NK-92 treated with Interleukin-12 subunit alpha and Interleukin-12 subunit beta, amount 100 ng/mL, for 24 hours (cell line): Measurements from ENCODE around the gene FDXR.
A peak's percentile ranks its signal among the peaks of the same experiment; 100 is the strongest.

ENCODE experiments used
- DNase-seq: peaks from one replicate; lab custom pipeline; 2025; lab: John Stamatoyannopoulos, UW

FDXR gene

DNA sequence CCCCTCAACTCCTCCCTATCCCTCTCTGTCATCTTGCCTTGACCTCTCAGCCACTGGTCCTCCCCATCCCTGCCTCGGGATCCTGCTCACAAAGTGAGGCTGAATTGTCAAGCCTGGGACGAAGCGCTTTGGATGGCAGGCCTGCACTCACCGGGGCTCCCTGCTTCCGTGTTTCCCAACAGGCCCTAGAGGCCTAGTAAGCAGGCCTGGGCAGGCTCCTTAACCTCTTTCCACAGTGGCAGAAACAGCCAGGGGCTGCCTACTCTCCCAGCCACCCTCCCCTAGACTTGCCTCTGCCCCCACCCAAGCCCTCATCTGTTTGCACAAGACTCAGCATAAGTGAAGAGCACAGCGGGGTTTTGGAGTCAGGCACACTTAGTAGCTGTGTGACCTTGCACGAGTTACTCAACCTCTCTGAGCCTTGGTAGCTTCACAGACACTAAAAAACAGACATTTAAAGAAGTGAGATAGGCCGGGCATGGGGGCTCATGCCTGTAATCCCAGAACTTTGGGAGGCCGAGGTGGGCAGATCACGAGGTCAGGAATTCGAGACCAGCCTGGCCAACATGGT, 25.7 kb upstream of the FDXR start:
- DNase-seq, result no peak

DNA sequence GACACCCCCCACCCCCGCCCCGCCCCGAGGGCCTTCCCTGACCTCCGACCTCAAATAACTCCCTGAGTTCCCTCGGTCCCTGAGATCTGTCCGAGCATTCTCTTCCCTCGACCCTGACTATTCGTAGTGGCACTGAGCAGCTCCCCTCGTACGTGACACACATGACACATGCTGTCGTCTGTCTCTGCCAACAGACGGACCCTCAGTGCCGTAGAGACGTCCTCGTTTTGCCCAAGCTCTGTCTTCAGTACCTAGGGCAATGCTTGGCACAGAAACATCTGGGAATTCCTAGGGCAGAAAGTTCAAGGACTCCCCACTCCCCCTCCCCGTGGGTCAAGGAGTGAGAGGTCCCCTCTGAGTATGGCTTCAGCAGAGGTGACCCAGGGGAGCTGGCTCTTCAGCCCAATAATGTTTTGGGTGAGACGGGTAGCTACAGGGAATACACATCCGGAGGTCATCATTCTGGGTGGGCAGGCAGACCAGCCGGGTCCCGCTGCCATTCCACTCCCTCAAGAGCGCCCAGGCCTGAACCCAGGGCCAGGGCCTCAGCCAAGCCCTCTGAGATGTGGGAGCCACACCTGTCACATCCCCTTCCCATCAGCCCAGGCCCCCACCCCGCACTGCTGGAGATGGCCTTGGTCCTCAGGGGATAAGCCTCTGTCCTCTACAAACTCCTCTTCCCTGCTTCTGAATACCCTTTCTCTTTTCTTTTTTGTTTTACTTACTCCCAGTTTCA, 21.3 kb upstream of the FDXR start:
- DNase-seq, result no peak

DNA sequence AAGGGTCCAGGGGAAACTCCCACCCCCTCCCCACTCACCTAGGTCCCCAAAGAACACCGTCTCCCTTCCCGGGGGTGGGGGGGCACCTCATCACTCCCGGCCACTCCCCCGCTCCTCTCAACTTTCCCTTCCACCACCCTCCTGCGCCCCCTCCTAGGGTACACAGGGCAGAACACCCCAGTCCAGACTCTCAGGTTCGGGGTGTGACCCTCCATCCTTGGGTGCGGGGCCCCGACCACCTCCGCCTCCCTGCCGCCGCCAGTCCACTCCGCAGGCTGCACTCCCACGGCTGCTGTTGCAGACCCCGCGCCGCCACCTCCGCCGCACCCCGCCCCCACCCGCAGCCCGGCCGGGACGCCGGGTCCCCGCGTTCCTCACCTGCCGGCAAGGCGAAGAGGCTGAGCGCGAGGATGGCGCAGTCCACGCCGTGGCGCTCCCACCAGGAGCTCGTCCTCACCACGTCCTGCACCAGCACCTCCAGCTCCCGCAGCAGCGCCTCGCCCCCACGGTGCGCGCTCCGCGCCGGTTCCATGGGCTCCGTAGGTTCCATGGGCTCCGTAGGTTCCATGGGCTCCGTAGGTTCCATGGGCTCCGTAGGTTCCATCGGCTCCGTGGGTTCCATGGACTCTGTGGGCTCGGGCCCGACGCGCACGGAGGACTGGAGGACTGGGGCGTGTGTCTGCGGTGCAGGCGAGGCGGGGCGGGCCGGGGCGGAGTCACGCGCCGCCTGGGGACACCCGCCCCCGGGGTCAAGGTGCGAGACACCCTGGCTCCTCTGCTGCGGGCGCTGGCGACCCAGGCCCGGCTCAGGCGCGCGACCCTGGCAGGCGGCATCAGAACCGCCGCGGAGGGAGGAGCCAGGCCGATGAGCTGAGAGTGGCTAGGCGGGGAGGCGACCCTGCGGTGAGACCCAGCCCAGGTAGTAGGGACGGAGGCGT, 20.4 kb upstream of the FDXR start, which contains the start of gene FADS6:
FADS6 (minus strand) TSS at position 660 of the 938 bp plus-strand sequence; CDS start at position 622, 38 bp downstream.
- no peak for DNase-seq

DNA sequence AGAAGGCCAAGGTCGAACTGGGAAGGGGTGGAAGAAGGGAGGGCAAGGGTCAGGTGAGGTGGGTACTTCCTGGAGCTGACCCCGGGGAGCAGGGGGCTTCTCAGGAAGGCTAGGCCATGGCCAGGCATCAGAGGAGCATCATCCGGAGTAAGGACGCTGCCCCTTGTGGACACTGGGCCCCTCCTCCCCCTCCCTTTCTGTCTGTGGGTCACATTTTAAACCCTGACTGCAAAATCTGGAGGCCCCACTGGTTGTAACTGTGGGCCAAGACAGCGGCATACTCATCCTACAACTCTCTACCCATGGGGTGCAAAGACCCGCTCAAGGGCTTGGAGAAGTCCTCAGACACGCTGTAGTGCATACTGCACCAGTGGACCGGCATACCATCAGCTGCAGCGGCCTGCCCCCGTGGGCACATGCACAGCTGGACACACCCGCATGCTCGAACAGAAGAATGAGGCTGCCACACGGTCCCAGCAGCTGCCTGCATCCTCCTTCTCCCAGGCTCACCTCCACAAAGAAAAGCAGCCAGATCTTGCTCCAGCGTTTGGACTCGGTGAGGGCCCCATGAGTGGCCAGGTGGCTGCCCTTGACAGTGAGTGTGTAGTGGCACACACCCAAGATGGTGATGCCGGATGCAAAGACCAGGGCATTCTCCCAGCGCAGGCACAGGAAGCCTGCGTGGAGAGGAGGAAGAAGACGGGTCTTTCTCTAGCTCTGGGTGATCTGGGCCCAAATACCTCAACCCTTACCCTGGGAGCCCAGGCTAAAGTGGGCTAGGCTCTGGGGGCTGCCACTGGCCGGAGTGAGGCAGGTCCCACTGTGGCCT, 19.4 kb upstream of the FDXR start:
- no peak for DNase-seq

DNA sequence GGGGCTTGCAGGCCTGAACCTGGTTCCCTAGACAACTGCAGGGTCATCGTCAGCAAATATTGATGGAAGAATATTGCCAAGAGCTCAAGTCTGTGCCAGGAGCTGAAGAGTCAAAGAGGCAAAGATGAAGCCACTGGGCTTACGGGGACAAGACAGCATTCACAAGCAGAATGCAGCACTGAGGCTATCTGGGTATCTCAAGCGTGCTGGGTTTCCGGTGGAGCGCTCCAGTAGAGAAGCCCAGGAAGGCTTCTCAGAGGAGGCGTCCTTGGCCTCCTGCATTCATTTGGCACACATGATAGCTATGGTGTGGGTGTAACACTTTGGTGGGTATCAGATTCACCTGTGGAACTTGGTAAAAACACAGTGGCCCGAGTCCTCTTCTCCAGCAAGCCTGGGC, 17.8 kb upstream of the FDXR start:
- DNase-seq, result no peak

DNA sequence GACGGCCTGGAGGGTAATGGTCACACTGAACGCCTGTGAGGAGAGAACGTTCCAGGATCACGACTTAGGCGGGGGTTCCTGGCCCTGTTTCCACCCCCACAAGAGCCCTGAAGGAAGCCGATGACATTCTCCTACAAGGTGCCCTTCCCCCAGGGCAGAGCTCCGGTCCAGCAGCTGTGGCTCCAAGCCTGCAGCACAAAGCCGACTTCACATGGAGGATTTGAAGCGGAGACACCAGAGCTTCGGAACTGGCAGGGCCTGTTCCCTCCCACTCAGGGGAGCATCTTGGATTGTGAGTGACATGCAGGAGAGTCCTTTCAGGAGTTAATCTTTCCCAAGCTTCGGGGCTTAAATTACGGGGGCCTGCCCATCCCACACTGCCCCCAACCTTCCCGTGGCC, 15.7 kb upstream of the FDXR start:
- no peak for DNase-seq

DNA sequence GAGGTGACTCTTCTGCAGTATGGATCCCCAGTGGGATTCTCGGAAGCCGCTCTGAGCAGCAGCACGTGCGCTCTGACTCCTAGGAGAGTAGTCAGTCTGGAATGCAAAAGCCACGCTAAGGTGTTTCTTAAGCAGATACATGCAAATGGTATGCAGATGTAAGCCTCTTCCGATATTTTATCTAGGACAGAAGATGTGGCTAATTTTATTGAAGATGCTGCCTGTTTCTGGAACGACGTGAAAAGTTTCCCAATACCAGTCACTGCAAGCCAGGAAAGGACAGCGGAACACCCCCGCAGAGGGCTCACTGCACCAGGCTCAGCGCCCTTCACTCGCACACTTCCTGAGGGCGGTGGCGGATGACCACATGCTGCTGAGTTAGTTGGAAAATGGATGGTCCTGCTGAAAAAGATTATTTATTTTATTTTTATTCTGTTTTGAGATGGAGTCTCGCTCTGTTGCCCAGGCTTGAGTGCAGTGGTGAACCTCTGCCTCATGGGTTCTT, 10.5 kb upstream of the FDXR start:
- DNase-seq, result no peak

DNA sequence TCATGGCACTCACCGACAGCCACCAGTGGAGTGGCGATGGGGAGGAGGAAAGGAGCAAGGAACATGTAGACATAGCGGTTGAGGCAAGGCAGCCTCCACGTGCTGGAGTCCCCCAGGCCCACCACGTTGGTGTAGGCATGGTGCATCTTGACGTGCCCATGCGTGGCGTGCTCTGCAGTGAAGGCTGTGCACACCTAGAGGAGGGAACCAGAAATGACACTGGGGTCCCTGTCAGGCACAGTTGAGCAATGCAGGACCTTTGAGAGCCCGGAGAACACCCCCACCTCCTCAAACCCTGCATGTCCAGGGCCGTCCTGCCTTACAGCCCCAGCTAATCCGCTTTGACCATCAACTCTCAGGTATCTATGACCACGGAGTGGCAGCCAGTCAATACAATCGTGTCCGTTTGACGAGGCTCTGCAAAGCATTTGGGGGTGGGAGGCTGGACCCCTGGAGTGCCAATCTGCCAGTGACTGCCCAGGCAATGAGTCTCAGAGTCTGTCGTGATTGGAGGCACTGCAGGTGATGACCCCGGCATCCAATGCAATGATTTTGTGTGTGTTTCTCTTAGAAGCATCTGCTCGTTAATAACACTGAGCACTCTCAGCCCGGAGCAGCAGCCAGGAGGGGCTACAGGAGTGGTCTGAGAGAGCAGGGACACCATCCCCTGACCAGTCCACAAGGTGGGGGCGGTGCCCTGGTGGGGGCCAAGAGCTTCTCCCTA, 9.9 kb upstream of the FDXR start:
- DNase-seq, result no peak

DNA sequence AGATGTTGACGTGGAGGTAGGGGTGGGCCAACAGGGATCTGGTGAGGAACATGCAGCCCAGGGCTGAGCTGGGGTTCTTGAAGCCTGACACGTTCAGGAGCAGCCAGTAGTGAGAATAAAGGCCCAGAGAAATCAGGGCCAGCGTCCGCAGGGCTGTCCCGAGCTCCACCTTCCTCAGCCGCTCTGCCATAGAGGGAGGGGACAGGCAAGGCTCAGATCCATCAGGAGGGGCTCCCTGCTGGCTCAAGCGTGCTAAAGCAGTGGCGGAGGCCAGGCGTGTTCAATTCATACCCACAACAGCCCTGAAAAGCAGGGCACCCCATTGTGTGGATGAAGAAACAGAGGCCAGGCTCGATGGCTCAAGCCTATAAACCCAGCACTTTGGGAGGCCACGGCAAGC, 8.3 kb upstream of the FDXR start:
- DNase-seq, result no peak

DNA sequence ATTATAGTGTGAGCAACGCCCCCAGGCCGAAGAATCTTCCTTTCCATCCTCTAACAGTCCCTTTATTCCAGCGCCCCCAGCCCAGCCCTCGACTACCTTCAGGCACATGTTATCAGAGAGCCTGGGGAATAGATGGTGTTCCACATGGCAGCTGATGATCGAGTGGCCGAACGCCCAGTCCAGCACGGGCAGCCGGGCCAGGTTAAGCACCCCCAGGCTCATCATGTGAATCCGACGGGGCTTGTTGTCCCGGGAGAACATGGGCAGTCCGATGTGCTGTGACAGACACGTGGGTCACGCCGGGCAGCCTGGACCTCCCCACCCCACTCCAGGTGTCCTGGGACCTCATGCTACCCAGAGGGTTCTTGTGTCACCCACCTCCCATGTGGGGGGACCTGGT, 6.5 kb upstream of the FDXR start:
- no peak for DNase-seq

DNA sequence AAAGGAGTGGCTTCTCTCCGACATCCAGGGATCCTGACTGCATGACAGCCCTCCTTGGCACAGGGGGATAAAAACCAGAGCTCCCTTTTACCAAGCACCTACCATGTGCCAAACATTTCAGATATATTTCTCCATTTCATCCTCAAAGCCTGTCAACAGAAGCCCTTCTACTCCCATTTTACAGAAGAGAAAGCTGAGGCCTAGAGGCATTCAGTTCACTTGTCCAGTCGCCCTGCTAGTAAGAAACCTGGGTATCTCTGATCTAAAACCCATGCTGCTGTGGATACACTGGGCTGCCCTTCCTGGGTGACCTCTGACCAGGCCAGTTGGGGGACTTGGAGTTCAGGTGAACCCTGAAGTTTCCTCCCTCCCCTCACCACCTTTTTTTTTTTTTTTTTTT, 5.9 kb upstream of the FDXR start:
- DNase-seq, result no peak

DNA sequence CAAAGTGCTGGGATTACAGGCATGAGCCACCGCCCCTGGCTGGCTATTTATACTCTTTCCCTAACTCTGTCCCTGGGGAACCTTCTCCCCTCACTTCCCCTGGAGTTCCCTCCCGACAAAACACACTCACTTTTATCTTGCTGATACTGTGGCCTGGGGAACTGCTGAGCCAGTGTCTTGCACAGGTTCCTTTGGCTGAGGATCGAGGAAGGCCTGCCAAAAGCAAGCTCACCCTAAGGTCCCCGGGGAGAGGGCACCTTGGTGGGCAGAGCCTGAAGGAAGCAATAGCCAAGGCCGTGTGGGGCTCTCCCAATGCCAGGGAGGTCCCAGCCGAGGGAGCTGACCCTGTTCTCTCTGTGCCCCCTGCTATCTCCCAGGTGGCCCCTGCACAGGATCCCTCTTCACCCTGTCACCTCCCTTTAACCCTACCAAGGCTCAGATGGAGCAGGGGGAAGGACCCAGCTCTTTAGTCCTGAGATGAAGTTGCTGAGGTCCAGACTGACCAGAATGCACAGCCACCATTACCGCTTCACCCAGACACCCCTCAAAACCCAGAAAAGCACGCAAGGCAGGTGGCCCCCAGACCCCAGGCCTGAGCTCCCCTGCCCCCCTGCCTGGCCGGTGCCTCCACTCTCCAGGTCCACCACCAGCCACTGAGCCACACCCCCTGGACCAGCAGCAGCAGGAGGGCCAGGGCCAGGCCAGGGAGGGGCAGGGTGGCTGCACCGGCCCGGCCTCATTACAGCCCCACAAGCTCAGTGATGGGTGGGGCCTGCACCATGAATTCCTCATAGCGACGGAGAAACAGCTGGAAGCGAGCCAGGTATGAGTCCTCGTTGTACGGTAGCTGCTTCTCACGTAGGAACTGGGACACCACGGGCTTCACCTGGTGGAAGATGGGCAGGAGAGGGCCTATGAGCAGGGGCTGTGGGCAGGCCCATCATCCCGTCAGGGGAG, 5.1 kb upstream of the FDXR start:
- DNase-seq, result no peak

DNA sequence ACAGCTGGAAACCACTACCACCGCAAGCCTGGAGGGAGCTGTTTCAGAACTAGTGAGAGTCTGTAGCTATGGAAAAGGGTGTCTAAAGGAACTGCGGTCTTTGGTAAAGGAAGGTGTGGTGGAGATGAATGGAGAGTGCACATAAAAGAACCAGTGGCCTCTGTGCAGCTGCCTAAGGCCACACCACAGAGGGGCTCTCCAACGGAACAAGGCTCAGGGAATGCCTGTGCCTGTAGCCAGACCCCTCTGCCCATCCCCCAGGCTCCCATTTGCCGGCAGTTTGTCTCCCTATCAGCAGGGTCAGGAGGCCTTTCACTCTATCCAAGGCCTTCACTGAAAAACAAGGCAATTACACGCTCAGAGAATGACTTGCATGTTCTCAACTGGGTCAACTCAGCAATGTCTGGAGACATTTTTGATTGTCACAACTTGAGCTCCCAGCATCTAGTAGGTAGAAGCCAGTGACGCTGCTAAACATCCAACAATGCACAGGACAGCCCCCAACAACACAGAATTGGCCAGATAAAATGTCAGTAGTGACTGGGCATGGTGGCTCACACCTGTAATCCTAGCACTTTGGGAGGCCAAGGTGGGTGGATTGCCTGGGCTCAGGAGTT, 3.3 kb upstream of the FDXR start:
- no peak for DNase-seq

DNA sequence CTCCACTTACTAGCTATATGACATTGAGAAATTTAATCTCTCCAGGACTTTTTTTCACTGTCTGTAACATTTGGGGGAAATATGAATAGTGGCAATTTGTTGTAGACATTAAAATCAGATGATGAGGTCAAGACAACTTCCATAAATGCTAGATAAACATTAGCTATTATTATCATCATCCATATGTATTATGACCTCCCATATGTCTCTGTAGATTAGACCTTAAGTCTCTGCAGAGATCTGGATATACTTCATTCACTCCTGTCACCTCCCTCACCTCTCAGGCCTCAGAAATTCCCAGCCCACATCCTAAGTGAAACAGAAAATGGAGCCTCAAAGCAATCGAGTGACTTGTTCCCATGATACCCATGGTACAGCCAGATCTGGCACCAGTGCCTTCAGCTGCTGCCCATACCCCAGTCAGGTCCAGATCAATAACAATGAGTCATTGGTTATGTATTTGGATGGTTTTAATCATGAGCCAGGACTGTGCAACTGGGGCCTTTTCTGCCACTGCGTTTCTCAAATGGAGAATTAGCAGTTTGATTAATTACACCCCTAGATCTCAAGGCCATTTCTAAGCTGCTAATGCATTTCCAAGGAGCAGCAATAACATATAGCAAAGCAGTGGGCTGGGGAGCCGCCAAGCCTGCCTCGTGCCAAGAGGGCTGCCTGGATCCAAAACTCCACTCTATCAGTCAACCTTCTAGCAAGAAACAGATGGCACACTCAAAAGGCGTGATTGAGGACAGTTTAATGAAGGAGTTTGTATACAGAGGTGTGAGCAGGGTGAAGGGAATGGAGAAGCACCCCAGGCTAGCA, 2.6 kb upstream of the FDXR start:
- DNase-seq, result no peak

DNA sequence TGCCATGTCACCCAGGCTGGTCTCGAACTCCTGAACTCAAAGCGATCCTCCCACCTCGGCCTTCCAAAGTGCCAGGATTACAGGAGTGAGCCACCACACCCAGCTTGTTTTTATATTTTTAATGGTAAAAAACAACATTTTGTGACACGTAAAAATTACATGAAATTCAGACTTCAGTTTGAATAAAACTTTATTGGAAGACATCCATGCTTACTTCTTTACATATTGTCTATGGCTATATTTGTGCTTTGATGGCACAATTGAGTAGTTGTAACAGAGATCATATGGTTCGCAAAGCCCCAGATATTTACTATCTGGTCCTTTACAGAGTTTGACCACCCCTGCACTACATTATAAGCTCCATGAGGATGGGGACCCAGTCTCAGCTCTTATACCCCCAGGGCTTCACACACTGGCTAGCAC, 1.8 kb upstream of the FDXR start:
- no peak for DNase-seq

DNA sequence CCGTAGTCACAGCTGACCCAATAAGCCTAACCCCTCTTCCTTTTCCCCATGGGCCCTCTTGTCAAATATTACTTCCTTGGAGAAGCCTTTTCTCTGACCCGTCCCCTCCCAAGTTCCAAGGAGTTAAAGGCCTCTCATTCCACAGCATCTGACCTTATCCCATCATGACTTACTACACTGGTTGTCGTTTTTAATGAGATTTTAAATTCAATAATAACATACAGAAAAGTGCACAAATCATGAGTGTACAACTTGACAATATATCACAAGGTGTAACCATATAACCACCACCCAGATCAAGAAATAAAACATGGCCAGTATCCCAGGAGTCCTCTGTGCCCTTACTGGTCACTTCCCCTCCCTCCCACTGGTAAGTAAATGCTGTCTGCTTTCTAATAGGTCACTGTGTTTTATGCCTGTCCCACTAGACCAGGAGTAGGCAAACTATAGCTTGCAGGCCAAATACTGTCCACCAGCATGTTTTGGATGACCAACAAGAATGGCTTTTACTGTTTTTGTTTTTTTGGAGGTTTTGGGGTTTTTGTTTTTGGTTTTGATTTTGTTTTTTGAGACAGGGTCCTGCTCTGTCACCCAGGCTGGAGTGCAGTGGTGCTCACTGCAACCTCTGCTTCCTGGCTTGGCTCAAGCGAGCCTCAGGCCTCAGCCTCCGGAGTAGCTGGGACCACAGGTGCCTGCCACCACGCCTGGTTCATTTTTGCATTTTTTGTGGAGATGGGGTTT, 1.2 kb upstream of the FDXR start:
- no peak for DNase-seq

DNA sequence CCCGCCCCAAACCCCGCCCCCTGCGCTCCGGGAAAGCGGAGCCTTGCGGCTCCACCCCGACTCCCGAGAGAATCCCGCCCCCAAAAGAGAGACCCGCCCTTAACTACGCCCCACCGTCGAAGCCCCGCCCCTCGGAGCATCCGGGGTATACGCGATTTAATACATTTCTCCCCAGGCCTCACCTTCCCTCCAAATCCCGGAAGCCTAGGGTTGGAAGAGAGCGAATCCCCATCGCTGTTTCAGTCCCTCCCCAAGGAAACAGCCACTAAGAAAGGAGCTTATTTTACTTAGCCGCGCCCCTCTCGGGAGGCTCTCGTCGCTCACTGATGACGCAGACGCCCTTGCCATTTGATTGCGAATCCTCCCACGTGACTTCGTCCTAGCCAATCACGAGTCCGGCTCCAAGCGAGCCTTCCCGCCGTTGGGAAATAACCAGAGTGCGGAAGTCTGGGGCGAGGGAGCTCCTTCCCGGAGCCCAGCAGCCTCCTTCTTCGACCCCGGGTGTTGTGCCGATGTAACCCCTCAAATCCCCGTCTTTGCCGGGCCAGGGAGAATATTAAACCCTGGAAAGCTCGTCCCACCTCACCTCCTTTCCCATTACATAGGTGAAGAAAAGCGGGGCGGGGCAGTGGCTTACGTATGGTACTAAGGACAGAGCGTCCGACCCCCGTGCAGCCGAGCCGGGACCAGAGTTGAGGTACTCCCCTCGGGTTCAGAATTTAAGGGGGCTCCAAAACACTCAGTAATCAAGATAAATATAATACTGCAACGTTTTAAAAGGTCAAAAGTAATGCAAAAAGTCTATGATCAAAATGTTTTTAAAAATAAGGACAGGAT, 461 bp upstream of the FDXR start:
- DNase-seq, result peak; percentile 100
